Liver (tissue), 9 donors: ENCODE data around the gene TENT5C. TPM values are rescaled to one million over a fixed set of nuclear protein-coding genes. Genes with fewer than 3 reads are reported as not detected.

ENCODE experiments used
- DNase-seq: peaks from one replicate; pipeline ENCODE4 v3.0.0-alpha.2; 2017; ENCODE audit warnings: low spot score
- H3K27ac ChIP-seq, 2 donors: one replicate each; pipeline ENCODE4 v1.7.0; 2013; ENCODE audit warnings: inconsistent platforms in 2 of 2, low read length in 2 of 2, control low read depth in 1 of 2, low read depth in 1 of 2, mild to moderate bottlenecking in 1 of 2
- H3K27me3 ChIP-seq, 4 donors: one replicate each; pipeline versions ENCODE4 v1.6.1 to v1.7.0; 2013; ENCODE audit warnings: low read length in 3 of 4, inconsistent platforms in 1 of 4, mild to moderate bottlenecking in 1 of 4, moderate library complexity in 1 of 4; ENCODE audit not compliant: control insufficient read depth in 4 of 4, insufficient read depth in 4 of 4
- H3K36me3 ChIP-seq, 4 donors: one replicate each; pipeline versions ENCODE4 v1.6.1 to v1.7.0; 2013; ENCODE audit warnings: low read length in 3 of 4, mild to moderate bottlenecking in 3 of 4, low read depth in 1 of 4, moderate library complexity in 1 of 4; ENCODE audit not compliant: control insufficient read depth in 4 of 4, insufficient read depth in 3 of 4
- H3K4me1 ChIP-seq, 4 donors: one replicate each; pipeline versions ENCODE4 v1.6.1 to v1.7.0; 2013; ENCODE audit warnings: low read length in 3 of 4, mild to moderate bottlenecking in 3 of 4, moderate library complexity in 1 of 4; ENCODE audit not compliant: control insufficient read depth in 4 of 4, insufficient read depth in 4 of 4
- H3K4me3 ChIP-seq, 3 donors: one replicate each; pipeline versions ENCODE4 v1.6.1 to v1.7.0; 2013; ENCODE audit warnings: low read length in 3 of 3, control low read depth in 1 of 3, low read depth in 1 of 3, mild to moderate bottlenecking in 1 of 3
- H3K9ac ChIP-seq, 2 donors: one replicate each; pipeline ENCODE4 v1.7.0; 2013; ENCODE audit warnings: low read length in 2 of 2, mild to moderate bottlenecking in 2 of 2, moderate library complexity in 2 of 2, control low read depth in 1 of 2, low read depth in 1 of 2
- H3K9me3 ChIP-seq, 4 donors: one replicate each; pipeline versions ENCODE4 v1.6.1 to v1.7.0; 2013; ENCODE audit warnings: low read length in 3 of 4; ENCODE audit not compliant: control insufficient read depth in 4 of 4
- EGR1 ChIP-seq, 2 donors: IDR thresholded peaks; 2 replicates each; pipeline ENCODE4 v1.6.1; 2016 to 2018; ENCODE audit warnings: antibody characterized with exemption in 2 of 2, low read depth in 2 of 2
- FOXA1 ChIP-seq: IDR thresholded peaks from 2 replicates; pipeline ENCODE4 v1.6.1; 2016; ENCODE audit warnings: antibody characterized with exemption
- FOXA2 ChIP-seq: IDR thresholded peaks from 2 replicates; pipeline ENCODE4 v1.6.1; 2016; ENCODE audit warnings: antibody characterized with exemption
- GABPA ChIP-seq, 2 donors: IDR thresholded peaks in 1 of 2; conservative IDR thresholded peaks in 1 of 2; 2 replicates each; pipeline ENCODE4 v1.6.1; 2016; ENCODE audit warnings: antibody characterized with exemption in 2 of 2, mild to moderate bottlenecking in 1 of 2, moderate library complexity in 1 of 2
- HNF4A ChIP-seq, 2 donors: conservative IDR thresholded peaks; 2 replicates each; pipeline ENCODE4 v1.6.1; 2016; ENCODE audit warnings: antibody characterized with exemption in 2 of 2, mild to moderate bottlenecking in 2 of 2
- HNF4G ChIP-seq: IDR thresholded peaks from 2 replicates; pipeline ENCODE4 v1.6.1; 2016; ENCODE audit warnings: antibody characterized with exemption
- JUND ChIP-seq, 2 donors: IDR thresholded peaks; 2 replicates each; pipeline ENCODE4 v1.6.1; 2016; ENCODE audit warnings: antibody characterized with exemption in 2 of 2
- NR2F2 ChIP-seq: IDR thresholded peaks from 2 replicates; pipeline ENCODE4 v1.6.1; 2016; ENCODE audit warnings: antibody characterized with exemption
- RAD21 ChIP-seq, 2 donors: IDR thresholded peaks; 2 replicates each; pipeline ENCODE4 v1.6.1; 2016; ENCODE audit warnings: antibody characterized with exemption in 2 of 2, mild to moderate bottlenecking in 2 of 2
- RXRA ChIP-seq, 2 donors: IDR thresholded peaks; 2 replicates each; pipeline ENCODE4 v1.6.1; 2017 to 2018; ENCODE audit warnings: antibody characterized with exemption in 2 of 2, mild to moderate bottlenecking in 1 of 2
- SP1 ChIP-seq: IDR thresholded peaks from 2 replicates; pipeline ENCODE4 v1.6.1; 2018; ENCODE audit warnings: antibody characterized with exemption, mild to moderate bottlenecking
- TAF1 ChIP-seq: conservative IDR thresholded peaks from 2 replicates; pipeline ENCODE4 v1.6.1; 2016; ENCODE audit warnings: antibody characterized with exemption, mild to moderate bottlenecking
- YY1 ChIP-seq: IDR thresholded peaks from 2 replicates; pipeline ENCODE4 v1.6.1; 2016; ENCODE audit warnings: antibody characterized with exemption, mild to moderate bottlenecking
- WGBS: extraction: QIAGEN DNeasy Blood & Tissue Kit; methylation state at CpG from one replicate; pipeline ENCODE4 v1.1.7; 2013; 5-methylcytosine and 5-hydroxymethylcytosine counted together
- polyA plus RNA-seq, 2 donors: library from polyadenylated mRNA; stranded (reverse) in 1 of 2; unstranded in 1 of 2; fragments of 200-250 nt in 1 of 2; fragments of >200 nt in 1 of 2; fragmentation: Nextera tagmentation in 1 of 2; extraction: Ambion mirVana in 1 of 2; gene quantifications; one replicate each; pipeline versions ENCODE4 v1.2.1 to v1.2.3, GENCODE V29; 2013 to 2015
- total RNA-seq, 2 donors: library from RNA; depleted of rRNA; stranded (reverse); fragments of >200 nt; gene quantifications; one replicate each; pipeline ENCODE4 v1.2.3, GENCODE V29; 2014
- TF ChIP-seq, protein P1 (sequence below): IDR thresholded peaks from 2 replicates; pipeline ENCODE4 v1.6.1; 2016; ENCODE audit warnings: antibody characterized with exemption
- TF ChIP-seq, protein P2 (sequence below): fragments of 150-350 bp; IDR thresholded peaks from 2 replicates; pipeline ENCODE4 v1.5.1; 2017; ENCODE audit warnings: improper control_type of control experiment, low read depth, low read length; ENCODE audit not compliant: missing input control
- TF ChIP-seq, protein P3 (sequence below): IDR thresholded peaks from 2 replicates; pipeline ENCODE4 v1.6.1; 2016; ENCODE audit warnings: antibody characterized with exemption
- TF ChIP-seq, protein P4 (sequence below): IDR thresholded peaks from 2 replicates; pipeline ENCODE4 v1.6.1; 2016; ENCODE audit warnings: antibody characterized with exemption, mild to moderate bottlenecking
- TF ChIP-seq, protein P5 (sequence below): IDR thresholded peaks from 2 replicates; pipeline ENCODE4 v1.6.1; 2016; ENCODE audit warnings: antibody characterized with exemption
- donor health status: healthy.
- donor health status: healthy.
- donor health status: healthy.
- donor health status: healthy.
- donor health status: healthy.

The TENT5C gene
- total and polyA plus RNA-seq, 4 donors, result 1.1 to 200 (median 4.8) TPM

DNA sequence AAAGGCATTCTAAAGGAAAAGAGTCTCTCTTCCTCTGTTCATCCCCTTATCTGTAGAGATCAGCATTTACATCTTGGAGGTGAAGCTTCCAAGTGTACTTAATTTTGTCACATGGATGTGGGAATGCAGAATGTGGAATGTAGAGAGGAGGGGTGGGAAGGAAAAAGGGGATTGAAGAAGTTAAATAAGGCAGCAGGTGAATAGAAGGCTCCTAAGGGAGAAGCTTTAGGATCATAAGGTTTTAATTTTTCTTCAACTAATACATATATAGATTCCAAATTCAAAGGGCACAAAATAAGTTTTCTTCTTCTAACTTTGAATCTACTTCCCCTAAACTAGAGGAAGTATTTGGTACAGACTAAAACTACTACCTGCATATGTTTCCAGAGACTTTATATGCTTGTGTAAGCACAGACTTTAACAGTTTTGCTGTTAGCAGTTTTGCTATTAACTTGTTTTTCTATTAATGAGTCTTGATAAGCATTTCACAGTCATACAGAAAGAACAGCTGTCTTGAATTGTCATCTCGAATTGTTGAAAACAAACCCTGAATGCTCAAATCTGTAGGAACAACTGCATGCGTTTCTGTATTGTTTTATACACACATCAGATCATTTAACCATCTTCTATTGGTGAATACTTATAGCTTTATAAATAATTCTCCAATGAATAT lies 12.7 kb downstream of the TENT5C start:
- H3K9me3 ChIP-seq, result no peaks in the 10 kb centered on the region
- peaks cover 0 to 6% (median 3%) of the 10 kb centered on the region in 4 donors for H3K4me1 ChIP-seq
- peaks cover 0 to 9% (median 6%) of the 10 kb centered on the region in 4 donors for H3K36me3 ChIP-seq
- no peak for DNase-seq
- H3K27ac ChIP-seq, result no peak overlapping the region
- H3K27me3 ChIP-seq, result no peaks in the 10 kb centered on the region
- no peak overlapping the region for H3K9ac ChIP-seq
- H3K4me3 ChIP-seq, result no peak overlapping the region
- 89% methylated on average over 2 of the region's 2 CpGs for WGBS
- TF ChIP-seq YY1 (no peak), RXRA (IDR thresholded peaks at IDR 0.05) (no peak), NR2F2 (no peak), HNF4G (no peak), FOXA2 (no peak), FOXA1 (no peak), GABPA (IDR thresholded peaks at IDR 0.05 in 1 of 2, conservative IDR thresholded peaks at IDR 0.05 in 1 of 2) (no peak), JUND (IDR thresholded peaks at IDR 0.05) (no peak), RAD21 (IDR thresholded peaks at IDR 0.05) (no peak), TAF1 (no peak), SP1 (no peak), HNF4A (conservative IDR thresholded peaks at IDR 0.05) (no peak), EGR1 (IDR thresholded peaks at IDR 0.05; ENCODE audit: low read depth in 2 of 2) (no peak)
- TF ChIP-seq, protein P1, sequence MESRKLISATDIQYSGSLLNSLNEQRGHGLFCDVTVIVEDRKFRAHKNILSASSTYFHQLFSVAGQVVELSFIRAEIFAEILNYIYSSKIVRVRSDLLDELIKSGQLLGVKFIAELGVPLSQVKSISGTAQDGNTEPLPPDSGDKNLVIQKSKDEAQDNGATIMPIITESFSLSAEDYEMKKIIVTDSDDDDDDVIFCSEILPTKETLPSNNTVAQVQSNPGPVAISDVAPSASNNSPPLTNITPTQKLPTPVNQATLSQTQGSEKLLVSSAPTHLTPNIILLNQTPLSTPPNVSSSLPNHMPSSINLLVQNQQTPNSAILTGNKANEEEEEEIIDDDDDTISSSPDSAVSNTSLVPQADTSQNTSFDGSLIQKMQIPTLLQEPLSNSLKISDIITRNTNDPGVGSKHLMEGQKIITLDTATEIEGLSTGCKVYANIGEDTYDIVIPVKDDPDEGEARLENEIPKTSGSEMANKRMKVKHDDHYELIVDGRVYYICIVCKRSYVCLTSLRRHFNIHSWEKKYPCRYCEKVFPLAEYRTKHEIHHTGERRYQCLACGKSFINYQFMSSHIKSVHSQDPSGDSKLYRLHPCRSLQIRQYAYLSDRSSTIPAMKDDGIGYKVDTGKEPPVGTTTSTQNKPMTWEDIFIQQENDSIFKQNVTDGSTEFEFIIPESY, result no peak
- TF ChIP-seq, protein P2, sequence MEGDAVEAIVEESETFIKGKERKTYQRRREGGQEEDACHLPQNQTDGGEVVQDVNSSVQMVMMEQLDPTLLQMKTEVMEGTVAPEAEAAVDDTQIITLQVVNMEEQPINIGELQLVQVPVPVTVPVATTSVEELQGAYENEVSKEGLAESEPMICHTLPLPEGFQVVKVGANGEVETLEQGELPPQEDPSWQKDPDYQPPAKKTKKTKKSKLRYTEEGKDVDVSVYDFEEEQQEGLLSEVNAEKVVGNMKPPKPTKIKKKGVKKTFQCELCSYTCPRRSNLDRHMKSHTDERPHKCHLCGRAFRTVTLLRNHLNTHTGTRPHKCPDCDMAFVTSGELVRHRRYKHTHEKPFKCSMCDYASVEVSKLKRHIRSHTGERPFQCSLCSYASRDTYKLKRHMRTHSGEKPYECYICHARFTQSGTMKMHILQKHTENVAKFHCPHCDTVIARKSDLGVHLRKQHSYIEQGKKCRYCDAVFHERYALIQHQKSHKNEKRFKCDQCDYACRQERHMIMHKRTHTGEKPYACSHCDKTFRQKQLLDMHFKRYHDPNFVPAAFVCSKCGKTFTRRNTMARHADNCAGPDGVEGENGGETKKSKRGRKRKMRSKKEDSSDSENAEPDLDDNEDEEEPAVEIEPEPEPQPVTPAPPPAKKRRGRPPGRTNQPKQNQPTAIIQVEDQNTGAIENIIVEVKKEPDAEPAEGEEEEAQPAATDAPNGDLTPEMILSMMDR, result no peak
- TF ChIP-seq, protein P3, sequence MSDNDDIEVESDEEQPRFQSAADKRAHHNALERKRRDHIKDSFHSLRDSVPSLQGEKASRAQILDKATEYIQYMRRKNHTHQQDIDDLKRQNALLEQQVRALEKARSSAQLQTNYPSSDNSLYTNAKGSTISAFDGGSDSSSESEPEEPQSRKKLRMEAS, result no peak
- TF ChIP-seq, protein P4, sequence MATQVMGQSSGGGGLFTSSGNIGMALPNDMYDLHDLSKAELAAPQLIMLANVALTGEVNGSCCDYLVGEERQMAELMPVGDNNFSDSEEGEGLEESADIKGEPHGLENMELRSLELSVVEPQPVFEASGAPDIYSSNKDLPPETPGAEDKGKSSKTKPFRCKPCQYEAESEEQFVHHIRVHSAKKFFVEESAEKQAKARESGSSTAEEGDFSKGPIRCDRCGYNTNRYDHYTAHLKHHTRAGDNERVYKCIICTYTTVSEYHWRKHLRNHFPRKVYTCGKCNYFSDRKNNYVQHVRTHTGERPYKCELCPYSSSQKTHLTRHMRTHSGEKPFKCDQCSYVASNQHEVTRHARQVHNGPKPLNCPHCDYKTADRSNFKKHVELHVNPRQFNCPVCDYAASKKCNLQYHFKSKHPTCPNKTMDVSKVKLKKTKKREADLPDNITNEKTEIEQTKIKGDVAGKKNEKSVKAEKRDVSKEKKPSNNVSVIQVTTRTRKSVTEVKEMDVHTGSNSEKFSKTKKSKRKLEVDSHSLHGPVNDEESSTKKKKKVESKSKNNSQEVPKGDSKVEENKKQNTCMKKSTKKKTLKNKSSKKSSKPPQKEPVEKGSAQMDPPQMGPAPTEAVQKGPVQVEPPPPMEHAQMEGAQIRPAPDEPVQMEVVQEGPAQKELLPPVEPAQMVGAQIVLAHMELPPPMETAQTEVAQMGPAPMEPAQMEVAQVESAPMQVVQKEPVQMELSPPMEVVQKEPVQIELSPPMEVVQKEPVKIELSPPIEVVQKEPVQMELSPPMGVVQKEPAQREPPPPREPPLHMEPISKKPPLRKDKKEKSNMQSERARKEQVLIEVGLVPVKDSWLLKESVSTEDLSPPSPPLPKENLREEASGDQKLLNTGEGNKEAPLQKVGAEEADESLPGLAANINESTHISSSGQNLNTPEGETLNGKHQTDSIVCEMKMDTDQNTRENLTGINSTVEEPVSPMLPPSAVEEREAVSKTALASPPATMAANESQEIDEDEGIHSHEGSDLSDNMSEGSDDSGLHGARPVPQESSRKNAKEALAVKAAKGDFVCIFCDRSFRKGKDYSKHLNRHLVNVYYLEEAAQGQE, result no peak
- TF ChIP-seq, protein P5, sequence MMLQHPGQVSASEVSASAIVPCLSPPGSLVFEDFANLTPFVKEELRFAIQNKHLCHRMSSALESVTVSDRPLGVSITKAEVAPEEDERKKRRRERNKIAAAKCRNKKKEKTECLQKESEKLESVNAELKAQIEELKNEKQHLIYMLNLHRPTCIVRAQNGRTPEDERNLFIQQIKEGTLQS, result no peak
